GM19372 (cell line): ENCODE data around the gene HAUS3.

Experiments
- ATAC-seq: cut with Tn5 transposase; IDR thresholded peaks from one replicate; pipeline ENCODE4 v1.9.1; 2021; ENCODE audit warnings: mild to moderate bottlenecking, low read depth, moderate library complexity; ENCODE audit not compliant: unreplicated experiment

HAUS3 gene

GRCh38 chr4:2252530-2253091, 10.7 kb upstream of the HAUS3 start:
- no peak for ATAC-seq

DNA sequence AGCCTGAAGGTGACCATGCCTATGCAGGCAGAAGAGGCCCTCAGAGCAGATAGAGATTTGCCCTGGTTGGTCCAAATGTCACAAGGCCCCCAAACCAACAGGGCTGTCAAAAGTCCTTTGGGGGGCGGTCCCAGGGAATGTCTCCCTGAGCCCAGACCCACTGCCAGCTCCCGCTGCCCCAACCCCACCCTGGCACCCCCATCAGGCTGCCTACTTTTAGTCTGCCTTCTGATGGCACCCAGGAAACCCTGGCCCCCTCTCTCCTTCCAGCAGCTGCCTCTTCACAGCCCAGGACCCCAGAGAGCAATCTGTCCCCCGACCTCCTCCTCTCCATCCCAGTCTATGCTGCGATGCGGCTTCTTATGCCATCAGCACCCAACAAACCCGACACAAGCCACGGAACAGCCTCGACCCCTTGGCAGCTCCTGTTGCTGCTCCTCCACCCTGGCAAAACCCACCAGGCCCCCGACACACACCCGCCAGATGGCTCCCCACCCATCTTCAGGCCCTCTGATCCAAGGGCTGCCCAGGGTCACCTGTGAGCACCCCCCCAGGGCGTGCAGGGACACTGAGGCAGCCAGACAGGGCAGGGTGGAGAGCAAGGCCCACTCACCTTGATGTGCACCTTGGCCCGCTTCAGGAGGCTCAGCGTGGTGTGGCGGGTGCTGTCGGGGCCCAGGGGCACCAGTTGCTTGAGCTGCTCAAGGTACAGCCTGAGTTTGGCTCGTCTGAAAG, 10.0 kb upstream of the HAUS3 start:
- ATAC-seq = no peak

GRCh38 chr4:2251073-2251794, 9.3 kb upstream of the HAUS3 start:
- ATAC-seq = no peak

DNA sequence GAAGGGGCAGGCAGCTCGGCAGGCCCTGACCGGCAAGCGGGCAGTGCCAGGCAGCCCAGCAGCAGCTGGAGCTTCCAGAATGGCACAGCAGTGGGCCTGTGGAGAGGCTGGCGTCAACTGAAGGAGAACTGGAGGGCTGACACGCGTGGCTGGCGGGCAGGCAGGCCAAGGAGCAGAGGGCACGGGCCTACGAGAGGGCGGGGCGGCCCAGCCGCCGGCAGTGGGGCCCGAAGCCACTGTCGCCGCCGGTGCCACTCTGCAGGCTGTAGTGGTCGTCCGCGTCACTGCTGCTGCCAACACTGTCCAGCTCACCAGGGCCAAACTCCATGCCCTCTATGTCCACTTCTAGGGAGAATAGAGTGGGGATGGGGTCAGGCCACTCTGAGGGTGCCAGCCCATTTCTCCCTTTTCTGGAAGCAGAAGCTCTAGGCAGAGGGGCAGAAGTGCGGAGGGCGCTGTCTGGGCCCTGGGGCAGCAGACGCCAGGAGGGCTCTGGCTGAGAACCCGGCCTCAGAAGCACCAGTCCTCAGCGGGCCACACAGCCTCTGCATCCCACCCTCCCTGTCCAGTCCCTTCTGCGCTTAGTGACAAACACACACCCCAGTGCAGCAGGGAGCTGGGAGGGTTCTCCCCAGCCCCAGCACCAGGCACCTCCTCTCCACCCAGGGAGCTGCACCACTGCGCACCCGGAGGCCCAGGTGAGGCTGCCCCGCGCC, 8.6 kb upstream of the HAUS3 start:
- ATAC-seq = no peak

GRCh38 chr4:2249526-2250356, 7.8 kb upstream of the HAUS3 start:
- ATAC-seq = no peak

GRCh38 chr4:2248821-2249261, 6.9 kb upstream of the HAUS3 start:
- no peak for ATAC-seq

DNA sequence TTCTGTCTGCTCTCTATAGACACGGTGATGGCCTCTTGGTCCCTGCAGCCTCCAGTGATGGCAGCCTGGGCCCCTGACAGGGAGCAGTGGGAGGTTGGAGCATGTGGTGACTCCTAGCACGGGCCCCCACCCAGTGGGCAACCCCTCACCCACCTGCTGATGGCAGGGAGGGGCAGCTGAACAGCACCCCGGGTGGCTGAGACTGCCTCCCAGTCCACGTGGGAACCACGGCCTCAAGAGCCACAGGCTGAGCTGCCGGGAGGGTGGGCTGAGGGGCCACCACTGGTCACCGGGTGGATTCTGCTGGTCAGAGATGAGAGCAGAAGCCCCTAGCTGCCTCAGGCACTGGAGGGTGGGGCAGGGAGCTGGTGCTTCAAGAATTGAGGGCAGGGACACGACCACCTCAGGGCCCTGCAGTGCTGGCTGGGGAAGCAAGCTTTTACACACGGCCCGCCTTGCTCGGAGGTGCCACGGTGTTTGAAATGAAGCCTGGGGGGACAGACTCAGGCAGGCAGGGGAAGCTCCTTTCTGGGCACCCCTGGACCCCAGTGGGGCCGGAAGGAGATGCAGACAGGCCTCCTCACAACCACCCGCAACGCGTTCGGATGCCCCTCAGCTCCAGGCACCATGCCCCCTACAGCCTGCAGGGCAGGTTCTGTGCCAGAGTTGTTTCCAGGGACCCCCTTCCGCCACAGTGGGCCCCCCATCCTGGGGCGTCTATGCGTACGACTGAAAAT, 6.3 kb upstream of the HAUS3 start:
- ATAC-seq = no peak

GRCh38 chr4:2247128-2248043, 5.5 kb upstream of the HAUS3 start:
- no peak for ATAC-seq

DNA sequence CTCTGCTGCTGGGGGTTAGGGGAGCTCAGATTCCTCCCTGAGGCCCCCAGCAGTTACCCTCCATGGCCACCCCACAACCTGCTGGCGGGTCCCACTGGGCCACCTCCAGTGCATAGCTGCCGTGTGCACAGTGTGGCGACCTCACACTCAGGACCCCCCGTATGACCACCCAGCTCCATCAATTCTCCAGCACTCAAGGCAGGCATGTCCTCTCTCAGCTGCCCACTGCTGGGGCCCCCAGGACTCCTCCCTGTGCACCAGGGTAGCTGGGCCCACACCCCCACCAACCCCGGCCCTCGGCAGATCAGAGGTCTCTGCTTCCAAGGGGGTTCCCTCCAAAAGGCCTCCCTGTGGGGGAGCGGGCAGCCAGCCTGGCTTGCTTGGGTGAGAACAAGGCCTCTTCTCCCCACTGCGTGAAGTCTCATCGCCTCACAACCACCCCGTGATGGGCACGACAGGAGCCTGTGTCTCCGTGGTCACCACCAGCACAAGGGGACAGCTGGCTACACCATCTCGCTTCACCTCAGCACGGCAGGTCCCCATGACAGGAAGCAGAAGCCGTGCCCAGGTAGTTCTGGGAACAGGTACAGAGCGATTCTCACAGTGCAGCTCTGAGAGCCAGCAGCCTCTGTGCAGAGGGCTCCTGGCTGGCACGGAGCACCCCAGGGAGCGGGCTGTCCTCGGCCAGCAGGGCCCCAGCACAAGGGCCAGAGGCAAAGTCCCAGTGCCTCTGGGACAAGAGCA, 4.6 kb upstream of the HAUS3 start:
- no peak for ATAC-seq

DNA sequence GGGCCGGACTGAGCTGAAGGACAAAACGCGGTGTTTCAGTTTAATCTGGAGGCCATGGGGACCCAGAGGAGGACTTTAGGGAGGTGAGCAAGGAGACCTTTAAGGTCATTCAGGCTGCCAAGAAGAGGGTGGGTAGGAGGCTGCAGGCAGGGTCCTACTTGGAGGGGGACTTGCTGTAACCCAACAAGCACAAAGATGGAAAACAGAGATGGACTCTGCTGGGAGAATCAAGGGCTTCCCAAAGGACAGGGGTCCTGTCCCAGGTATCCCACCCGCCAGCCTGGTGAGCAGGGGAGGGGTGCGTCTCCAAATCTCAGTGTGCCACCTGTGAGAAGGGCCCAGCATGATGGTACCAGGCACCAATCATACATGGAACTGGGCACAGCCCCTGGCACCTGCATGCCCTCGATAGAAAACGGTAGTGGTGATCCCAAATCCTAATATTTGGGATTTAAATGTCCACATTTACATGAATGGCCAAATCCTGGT, 3.9 kb upstream of the HAUS3 start:
- ATAC-seq = no peak

DNA sequence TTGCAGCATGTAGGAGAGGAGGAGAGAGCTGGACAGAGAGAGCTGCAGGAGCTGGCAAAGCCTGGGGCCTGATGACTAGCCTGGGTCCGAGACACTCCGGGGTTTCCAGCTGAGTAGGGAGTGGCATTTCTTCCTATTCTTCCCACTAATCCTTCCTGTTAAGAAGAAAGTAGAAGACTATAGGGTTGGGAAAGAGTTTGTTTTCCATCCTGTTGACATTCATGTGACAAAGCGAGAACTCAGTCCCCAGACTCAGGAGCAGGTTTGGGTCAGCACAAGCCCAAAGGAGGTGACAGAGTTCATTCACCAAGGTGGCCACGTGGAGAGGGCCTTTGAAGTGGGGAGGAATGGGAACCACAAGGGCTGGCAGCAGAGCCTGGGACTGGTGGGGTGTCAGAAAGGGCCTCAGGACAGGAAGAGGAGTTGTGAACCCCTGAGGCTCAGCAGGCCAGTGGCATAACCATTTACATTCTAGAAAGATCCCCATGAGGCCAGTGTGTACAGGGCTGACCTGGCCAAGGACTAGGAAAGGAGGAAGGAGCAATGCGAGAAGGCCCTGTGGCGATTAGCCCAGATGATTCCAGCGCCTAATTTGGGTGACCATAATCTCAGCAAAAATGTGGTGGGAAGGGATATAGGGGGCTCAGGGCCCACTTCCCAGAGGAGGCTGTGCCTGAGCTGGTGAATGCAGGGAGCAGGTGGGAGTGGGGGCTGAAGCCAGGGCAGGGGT, 3.3 kb upstream of the HAUS3 start:
- no peak for ATAC-seq

- ATAC-seq = no peak
Observed at GRCh38 chr4:2243681-2244380, 1.9 kb upstream of the HAUS3 start.

DNA sequence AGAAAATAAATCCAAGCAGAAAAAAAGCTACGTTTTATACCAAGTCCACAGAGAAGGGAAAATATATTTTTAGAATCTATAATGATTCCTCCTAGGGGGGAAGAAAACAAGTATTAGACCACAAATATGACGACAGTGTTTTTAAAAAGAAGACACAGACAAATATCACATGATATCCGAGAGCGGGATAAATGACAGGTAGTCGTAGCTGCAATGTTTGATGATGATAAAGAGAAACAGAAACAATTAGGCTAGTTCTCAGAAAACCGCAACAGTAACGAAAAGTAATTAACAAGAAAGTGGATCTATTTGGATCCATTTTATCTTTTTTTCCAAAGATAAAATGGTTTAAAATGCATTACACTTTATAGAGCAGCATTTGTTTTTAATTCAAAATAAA, 918 bp downstream of the HAUS3 start:
- ATAC-seq = no peak

GRCh38 chr4:2236944-2237666, 4.8 kb downstream of the HAUS3 start:
- ATAC-seq = no peak

- no peak for ATAC-seq
Observed at GRCh38 chr4:2231082-2231481, 10.8 kb downstream of the HAUS3 start.

GRCh38 chr4:2226261-2226660, 15.7 kb downstream of the HAUS3 start:
- ATAC-seq = no peak
